SH-SY5Y (cell line): ENCODE measurements around the gene NCKIPSD.

Source experiments
- GATA2 ChIP-seq: IDR thresholded peaks from 2 replicates; pipeline ENCODE4 v1.6.1; 2011; ENCODE audit warnings: mild to moderate bottlenecking, low read depth, low read length
- GATA3 ChIP-seq: IDR thresholded peaks from 2 replicates; pipeline ENCODE4 v1.6.1; 2011; ENCODE audit warnings: low read depth, mild to moderate bottlenecking, low read length, moderate library complexity

GRCh38 chr3:48708481-48708889, 22.8 kb upstream of the NCKIPSD start:
- TF ChIP-seq GATA3 (no peak), GATA2 (no peak)
